DOHH2 (cell line): ENCODE data around the gene JAG2.

Experiments
- H3F3A ChIP-seq: fragments of 200-600 bp; sonication (generic), shearing (Covaris generic); 2 replicates; pipeline ENCODE4 v1.6.0; 2016; ENCODE audit warnings: antibody characterized with exemption, mild to moderate bottlenecking; ENCODE audit not compliant: control insufficient read depth, insufficient read depth
- H3K27ac ChIP-seq: fragments of 200-600 bp; sonication (generic); 2 replicates; pipeline ENCODE4 v1.5.1; 2014; ENCODE audit warnings: low read depth, mild to moderate bottlenecking, low read length, moderate library complexity
- H3K27me3 ChIP-seq: fragments of 200-600 bp; sonication (generic); 2 replicates; pipeline ENCODE4 v1.6.1; 2014; ENCODE audit warnings: mild to moderate bottlenecking, low read length, mixed read lengths; ENCODE audit not compliant: control insufficient read depth
- H3K36me3 ChIP-seq: fragments of 200-600 bp; sonication (generic); 2 replicates; pipeline ENCODE4 v1.6.1; 2014; ENCODE audit warnings: mild to moderate bottlenecking, low read length, moderate library complexity, mixed read lengths; ENCODE audit not compliant: control insufficient read depth
- H3K4me1 ChIP-seq: fragments of 200-600 bp; sonication (generic); 2 replicates; pipeline ENCODE4 v1.6.1; 2014; ENCODE audit warnings: mild to moderate bottlenecking, low read length, mixed read lengths; ENCODE audit not compliant: control insufficient read depth
- H3K4me2 ChIP-seq: fragments of 200-600 bp; sonication (generic); 2 replicates; pipeline ENCODE4 v1.6.0; 2014; ENCODE audit warnings: mild to moderate bottlenecking, low read length, moderate library complexity
- H3K4me3 ChIP-seq: fragments of 200-600 bp; sonication (generic); 2 replicates; pipeline ENCODE4 v1.5.1; 2014; ENCODE audit warnings: mild to moderate bottlenecking, low read length, mixed read lengths
- H3K79me2 ChIP-seq: fragments of 200-600 bp; sonication (generic); 2 replicates; pipeline ENCODE4 v1.6.1; 2014; ENCODE audit warnings: mild to moderate bottlenecking, low read length, mixed read lengths; ENCODE audit not compliant: control insufficient read depth
- H3K9me2 ChIP-seq: fragments of 200-600 bp; sonication (generic); replicated peaks from 2 replicates; pipeline ENCODE4 v1.6.1; 2014; ENCODE audit warnings: mild to moderate bottlenecking, low read length, mixed read lengths; ENCODE audit not compliant: control insufficient read depth
- H3K9me3 ChIP-seq: fragments of 200-600 bp; sonication (generic); 2 replicates; pipeline ENCODE4 v1.6.1; 2014; ENCODE audit warnings: antibody characterized with exemption, low read length, mixed read lengths; ENCODE audit not compliant: control insufficient read depth, insufficient read depth
- H4K20me1 ChIP-seq: fragments of 200-600 bp; sonication (generic); 2 replicates; pipeline ENCODE4 v1.6.0; 2014; ENCODE audit warnings: low read depth, mild to moderate bottlenecking, antibody characterized with exemption, low read length, moderate library complexity; ENCODE audit not compliant: control insufficient read depth, insufficient read depth
- EZH2phosphoT487 ChIP-seq: fragments of 200-600 bp; sonication (generic); IDR thresholded peaks from 2 replicates; pipeline ENCODE4 v1.6.1; 2017; ENCODE audit warnings: borderline replicate concordance, mild to moderate bottlenecking, antibody characterized with exemption, low read length, moderate library complexity, mixed read lengths
- TF ChIP-seq, protein P1 (sequence below): fragments of 200-600 bp; sonication (generic); IDR thresholded peaks from one replicate; pipeline ENCODE4 v1.5.1; 2014; ENCODE audit warnings: antibody characterized with exemption, mild to moderate bottlenecking, low read depth, low read length; ENCODE audit not compliant: poor library complexity, severe bottlenecking

Gene JAG2

DNA sequence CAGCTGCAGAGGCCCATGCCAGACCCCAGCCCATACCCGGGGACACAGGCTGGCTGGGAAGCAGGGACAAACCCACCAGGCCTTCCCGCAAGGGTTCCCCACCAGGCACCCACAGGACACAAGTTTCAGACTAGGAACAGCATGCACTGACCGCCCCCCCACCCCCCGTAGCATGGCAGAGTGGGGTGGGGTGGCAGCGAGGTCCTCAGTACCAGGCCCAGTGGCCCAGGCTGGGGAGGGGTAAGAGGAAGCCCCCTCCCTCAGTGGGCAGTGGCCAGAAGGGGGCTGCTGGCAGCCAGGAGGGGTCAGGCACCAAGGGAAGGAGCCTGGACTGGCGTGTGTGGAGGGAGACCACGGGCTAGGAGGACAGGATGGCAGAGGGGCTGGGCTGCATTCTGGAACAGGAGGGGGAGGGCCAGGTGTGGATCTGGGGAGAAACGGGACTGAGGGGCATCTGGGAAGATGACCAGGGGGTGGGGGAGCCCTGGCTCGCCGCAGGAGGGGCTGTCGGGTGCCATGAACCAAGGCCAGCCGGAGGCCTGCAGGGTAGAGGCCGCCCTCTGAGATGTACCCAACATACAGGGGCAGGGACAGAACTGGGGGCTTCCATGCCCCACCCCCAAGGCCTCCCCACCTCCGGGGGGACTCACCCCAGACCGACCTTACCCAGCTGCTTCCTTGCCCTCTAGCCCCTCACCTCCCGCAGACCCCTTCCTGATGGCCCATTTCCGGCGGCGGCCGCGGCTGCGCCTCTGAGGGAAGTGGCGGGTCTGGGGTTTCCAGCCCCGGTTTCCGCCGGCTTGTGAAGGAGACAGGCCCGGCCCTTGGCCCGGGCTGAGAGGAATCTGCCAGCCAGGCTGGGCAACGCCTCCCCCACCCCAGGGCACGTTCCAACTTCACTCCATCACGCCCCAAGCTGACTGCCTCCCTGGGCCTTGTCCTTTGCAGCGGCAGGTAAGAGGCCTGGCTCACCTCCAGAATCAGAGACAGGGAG is 5.6 kb upstream of the JAG2 start:
- Histone ChIP-seq H4K20me1 (peaks cover 4% of the 10 kb centered on the region; the same call in 1 of the 2 replicates), H3K27ac (no peak overlapping the region), H3K27me3 (peaks cover 22% of the 10 kb centered on the region), H3K9me2 (no peaks in the 10 kb centered on the region), H3K4me1 (peaks cover 38% of the 10 kb centered on the region), H3K4me3 (peak overlapping the region; percentile 36), H3K36me3 (no peaks in the 10 kb centered on the region), H3K79me2 (no peaks in the 10 kb centered on the region), H3K4me2 (peak overlapping the region; percentile 53), H3K9me3 (no peaks in the 10 kb centered on the region), H3F3A (no peaks in the 10 kb centered on the region)
- no peak for TF ChIP-seq EZH2phosphoT487
- TF ChIP-seq, protein P1, sequence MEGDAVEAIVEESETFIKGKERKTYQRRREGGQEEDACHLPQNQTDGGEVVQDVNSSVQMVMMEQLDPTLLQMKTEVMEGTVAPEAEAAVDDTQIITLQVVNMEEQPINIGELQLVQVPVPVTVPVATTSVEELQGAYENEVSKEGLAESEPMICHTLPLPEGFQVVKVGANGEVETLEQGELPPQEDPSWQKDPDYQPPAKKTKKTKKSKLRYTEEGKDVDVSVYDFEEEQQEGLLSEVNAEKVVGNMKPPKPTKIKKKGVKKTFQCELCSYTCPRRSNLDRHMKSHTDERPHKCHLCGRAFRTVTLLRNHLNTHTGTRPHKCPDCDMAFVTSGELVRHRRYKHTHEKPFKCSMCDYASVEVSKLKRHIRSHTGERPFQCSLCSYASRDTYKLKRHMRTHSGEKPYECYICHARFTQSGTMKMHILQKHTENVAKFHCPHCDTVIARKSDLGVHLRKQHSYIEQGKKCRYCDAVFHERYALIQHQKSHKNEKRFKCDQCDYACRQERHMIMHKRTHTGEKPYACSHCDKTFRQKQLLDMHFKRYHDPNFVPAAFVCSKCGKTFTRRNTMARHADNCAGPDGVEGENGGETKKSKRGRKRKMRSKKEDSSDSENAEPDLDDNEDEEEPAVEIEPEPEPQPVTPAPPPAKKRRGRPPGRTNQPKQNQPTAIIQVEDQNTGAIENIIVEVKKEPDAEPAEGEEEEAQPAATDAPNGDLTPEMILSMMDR: no peak

DNA sequence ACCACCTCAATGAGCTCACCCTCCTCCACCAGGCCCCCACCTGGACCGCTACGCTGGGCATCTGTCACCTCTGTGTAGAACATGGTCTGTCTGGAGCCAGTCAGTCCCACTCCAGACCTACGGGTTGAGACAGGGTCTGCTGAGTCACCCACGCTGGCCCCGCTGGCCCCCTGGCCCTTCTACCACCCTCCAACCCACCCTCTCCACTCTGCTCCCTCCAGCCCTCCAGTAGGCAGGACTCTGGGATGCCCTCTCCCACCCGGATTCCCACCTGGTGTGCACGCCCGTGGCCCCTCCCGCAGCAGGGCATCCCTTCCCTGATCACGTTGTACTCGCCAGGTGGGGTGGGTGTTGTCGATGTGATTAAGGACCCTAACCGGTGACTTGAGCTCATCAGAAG is 4.6 kb upstream of the JAG2 start:
- H3K27me3 ChIP-seq: peaks cover 25% of the 10 kb centered on the region
- no peaks in the 10 kb centered on the region for H3K9me3 ChIP-seq
- TF ChIP-seq, protein P1: no peak
- TF ChIP-seq EZH2phosphoT487: no peak
- H3K27ac ChIP-seq: no peak overlapping the region
- no peak overlapping the region for H3K4me3 ChIP-seq
- no peaks in the 10 kb centered on the region for H3K79me2 ChIP-seq
- peaks cover 4% of the 10 kb centered on the region; the same call in 1 of the 2 replicates for H4K20me1 ChIP-seq
- H3K4me1 ChIP-seq: peaks cover 38% of the 10 kb centered on the region
- no peaks in the 10 kb centered on the region for H3K9me2 ChIP-seq
- H3F3A ChIP-seq: no peaks in the 10 kb centered on the region
- H3K4me2 ChIP-seq: no peak overlapping the region
- no peaks in the 10 kb centered on the region for H3K36me3 ChIP-seq

DNA sequence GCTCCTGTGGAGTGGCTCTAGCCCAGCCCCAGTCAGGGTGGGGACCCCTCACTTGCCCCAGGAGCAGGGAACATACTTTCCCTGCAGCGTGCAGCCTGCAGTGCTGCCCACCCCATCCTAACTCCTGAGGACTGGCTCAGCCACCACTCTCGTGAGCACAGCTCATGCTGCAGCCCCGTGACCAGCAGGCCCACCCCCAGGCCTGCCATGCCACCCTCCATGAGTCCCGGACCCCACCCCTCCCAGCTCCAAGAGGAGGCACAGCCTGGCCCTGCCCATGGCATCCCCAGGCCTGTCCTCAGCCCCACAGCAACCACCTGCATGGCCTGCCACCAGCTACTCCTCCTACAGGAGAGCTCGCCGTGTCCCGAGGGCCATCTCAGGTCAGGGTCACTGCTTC is 3.9 kb upstream of the JAG2 start:
- no peak for TF ChIP-seq EZH2phosphoT487
- TF ChIP-seq, protein P1: no peak
- H4K20me1 ChIP-seq: peaks cover 4% of the 10 kb centered on the region; the same call in 1 of the 2 replicates
- H3K4me2 ChIP-seq: no peak overlapping the region

More for the DNA sequence above, 3.9 kb upstream of the JAG2 start:
- H3K27ac ChIP-seq: no peak overlapping the region
- H3K27me3 ChIP-seq: peaks cover 29% of the 10 kb centered on the region
- peaks cover 41% of the 10 kb centered on the region for H3K4me1 ChIP-seq
- no peaks in the 10 kb centered on the region for H3K9me2 ChIP-seq
- no peaks in the 10 kb centered on the region for H3F3A ChIP-seq
- H3K36me3 ChIP-seq: no peaks in the 10 kb centered on the region
- H3K79me2 ChIP-seq: no peaks in the 10 kb centered on the region
- no peaks in the 10 kb centered on the region for H3K9me3 ChIP-seq
- H3K4me3 ChIP-seq: no peak overlapping the region
